ENCODE results near the gene CPNE4. TPM values are rescaled to one million over a fixed set of nuclear protein-coding genes. Genes with fewer than 3 reads are reported as not detected.

CPNE4 gene
- total and polyA plus RNA-seq, 8 donors = 0.14 to 1.7 (median 0.66) TPM

GRCh38 chr3:131702146-131702545, 332.7 kb downstream of the CPNE4 start:
- no peaks in the 10 kb centered on the region for H3K36me3 ChIP-seq
- ATAC-seq (no peak), DNase-seq (no peak), FAIRE-seq (no peak)
- H3K27me3 ChIP-seq = no peaks in the 10 kb centered on the region
- TF ChIP-seq CTCF (IDR thresholded peaks at IDR 0.05) = no peak
- WGBS, 2 donors = 34 to 56% methylated on average over 2 of the region's 2 CpGs
- H3K4me1 ChIP-seq = no peaks in the 10 kb centered on the region
- intact Hi-C loops (cut with DNase I) = no loop called here
- no peaks in the 10 kb centered on the region for H3K9me3 ChIP-seq
- H3K4me3 ChIP-seq = no peak overlapping the region
- no peak overlapping the region for H3K27ac ChIP-seq

- Histone ChIP-seq H3K4me3 (no peak overlapping the region), H3K27ac (no peak overlapping the region), H3K36me3 (no peaks in the 10 kb centered on the region), H3K4me1 (no peaks in the 10 kb centered on the region), H3K27me3 (no peaks in the 10 kb centered on the region), H3K9me3 (no peaks in the 10 kb centered on the region)
- intact Hi-C loops (cut with DNase I) = no loop called here
- ATAC-seq (no peak), DNase-seq (no peak), FAIRE-seq (no peak)
- 72 to 78% methylated on average over 2 of the region's 2 CpGs for WGBS, 2 donors
- TF ChIP-seq CTCF (IDR thresholded peaks at IDR 0.05) = no peak
Observed at GRCh38 chr3:131701153-131701770, 333.6 kb downstream of the CPNE4 start.

- no peak for ATAC-seq
- Histone ChIP-seq H3K27me3 (no peaks in the 10 kb centered on the region), H3K36me3 (no peaks in the 10 kb centered on the region), H3K9me3 (no peaks in the 10 kb centered on the region), H3K27ac (no peak overlapping the region), H3K4me1 (no peaks in the 10 kb centered on the region), H3K4me3 (no peak overlapping the region)
- no peak for TF ChIP-seq CTCF (IDR thresholded peaks at IDR 0.05)
- intact Hi-C loops (cut with DNase I) = no loop called here
- DNase-seq = no peak
- 33 to 39% methylated on average over 1 of the region's 1 CpG for WGBS, 2 donors
- no peak for FAIRE-seq
Observed at GRCh38 chr3:131699001-131699400, 335.8 kb downstream of the CPNE4 start.

GRCh38 chr3:131694376-131694775, 340.4 kb downstream of the CPNE4 start:
- FAIRE-seq (no peak), DNase-seq (no peak), ATAC-seq (no peak)
- Histone ChIP-seq H3K4me3 (no peak overlapping the region), H3K36me3 (no peaks in the 10 kb centered on the region), H3K27ac (no peak overlapping the region), H3K4me1 (no peaks in the 10 kb centered on the region), H3K9me3 (no peaks in the 10 kb centered on the region), H3K27me3 (no peaks in the 10 kb centered on the region)
- 50 to 79% methylated on average over 4 of the region's 4 CpGs for WGBS, 2 donors
- intact Hi-C loops (cut with DNase I) = no loop called here
- TF ChIP-seq CTCF (IDR thresholded peaks at IDR 0.05) = no peak

GRCh38 chr3:131692356-131692755, 342.5 kb downstream of the CPNE4 start:
- ATAC-seq (no peak), DNase-seq (no peak), FAIRE-seq (no peak)
- Histone ChIP-seq H3K27me3 (no peaks in the 10 kb centered on the region), H3K36me3 (no peaks in the 10 kb centered on the region), H3K4me3 (no peak overlapping the region), H3K4me1 (no peaks in the 10 kb centered on the region), H3K9me3 (no peaks in the 10 kb centered on the region), H3K27ac (no peak overlapping the region)
- intact Hi-C loops (cut with DNase I) = no loop called here
- TF ChIP-seq CTCF (IDR thresholded peaks at IDR 0.05) = no peak
